Ascending aorta (tissue), 2 donors: ENCODE data around the gene ANAPC7. TPM values are rescaled to one million over a fixed set of nuclear protein-coding genes. Genes with fewer than 3 reads are reported as not detected.

ENCODE experiments used
- DNase-seq, 2 donors: peaks; one replicate each; pipeline ENCODE4 v3.0.0-alpha.2; 2019; ENCODE audit warnings: low spot score in 2 of 2
- H3K27ac ChIP-seq, 2 donors: fragments of 200-600 bp; sonication (generic); one replicate each; pipeline ENCODE4 v1.5.1; 2016 to 2017; ENCODE audit warnings: mild to moderate bottlenecking in 1 of 2
- H3K27me3 ChIP-seq: fragments of 200-600 bp; sonication (generic); one replicate; pipeline ENCODE4 v1.5.1; 2017
- H3K36me3 ChIP-seq, 2 donors: fragments of 200-600 bp; sonication (generic); one replicate each; pipeline ENCODE4 v1.5.1; 2016
- H3K4me1 ChIP-seq, 2 donors: fragments of 200-600 bp; sonication (generic); one replicate each; pipeline ENCODE4 v1.5.1; 2016 to 2017; ENCODE audit warnings: mild to moderate bottlenecking in 1 of 2
- H3K4me3 ChIP-seq, 2 donors: fragments of 200-600 bp; sonication (generic); one replicate each; pipeline ENCODE4 v1.5.1; 2016 to 2017; ENCODE audit warnings: mild to moderate bottlenecking in 1 of 2
- H3K9me3 ChIP-seq, 2 donors: fragments of 200-600 bp; sonication (generic); one replicate each; pipeline ENCODE4 v1.5.1; 2016
- CTCF ChIP-seq, 3 experiments: fragments of 200-600 bp in 2 of 3; fragments of 450-650 bp in 1 of 3; sonication (generic) in 2 of 3; IDR thresholded peaks; one replicate each; pipeline ENCODE4 v1.5.1; 2016 to 2019; ENCODE audit warnings: antibody characterized with exemption in 3 of 3, mild to moderate bottlenecking in 1 of 3, moderate library complexity in 1 of 3
- intact Hi-C: fragments of 100-400 bp; cut with DNase I; formaldehyde crosslinking; loops from one replicate; pipeline ENCODE4 v1.15.1; 2023
- total RNA-seq: library from RNA; depleted of rRNA; stranded (reverse); fragments of >200 nt; gene quantifications from one replicate; pipeline ENCODE4 v1.1.0, GENCODE V29; 2016

Gene ANAPC7
- total RNA-seq, 1 donor from 2014 or later, result 34.7 TPM

DNA sequence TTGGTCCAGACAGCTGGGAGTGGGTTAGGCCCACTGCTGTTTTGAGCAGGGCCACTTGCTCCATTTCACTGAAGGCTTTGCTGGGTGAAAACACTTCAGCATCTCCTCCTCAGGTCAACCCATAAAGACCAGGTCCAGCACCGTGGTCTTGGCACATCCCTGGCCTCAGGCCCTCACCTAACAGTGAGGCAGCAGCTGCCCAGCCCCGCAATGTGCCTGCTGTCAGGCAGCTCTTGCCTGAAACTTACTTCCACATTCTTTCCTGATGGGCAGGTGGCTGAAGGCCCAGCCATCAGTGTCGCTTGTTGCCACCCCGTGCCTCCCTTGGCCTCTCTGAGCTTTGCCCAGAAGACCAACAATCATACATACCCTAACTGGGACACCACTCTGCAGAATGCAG lies 54.4 kb downstream of the ANAPC7 start:
- H3K4me1 ChIP-seq, result no peaks in the 10 kb centered on the region
- DNase-seq, result no peak
- intact Hi-C loops, result no loop called here
- H3K27me3 ChIP-seq, result no peaks in the 10 kb centered on the region
- H3K36me3 ChIP-seq, result peaks cover 54 to 71% of the 10 kb centered on the region in 2 donors
- H3K9me3 ChIP-seq, result no peaks in the 10 kb centered on the region
- H3K27ac ChIP-seq, result peak overlapping the region in 1 of 2 donors; percentile 24
- no peak overlapping the region for H3K4me3 ChIP-seq
- no peak for TF ChIP-seq CTCF (IDR thresholded peaks at IDR 0.05)

DNA sequence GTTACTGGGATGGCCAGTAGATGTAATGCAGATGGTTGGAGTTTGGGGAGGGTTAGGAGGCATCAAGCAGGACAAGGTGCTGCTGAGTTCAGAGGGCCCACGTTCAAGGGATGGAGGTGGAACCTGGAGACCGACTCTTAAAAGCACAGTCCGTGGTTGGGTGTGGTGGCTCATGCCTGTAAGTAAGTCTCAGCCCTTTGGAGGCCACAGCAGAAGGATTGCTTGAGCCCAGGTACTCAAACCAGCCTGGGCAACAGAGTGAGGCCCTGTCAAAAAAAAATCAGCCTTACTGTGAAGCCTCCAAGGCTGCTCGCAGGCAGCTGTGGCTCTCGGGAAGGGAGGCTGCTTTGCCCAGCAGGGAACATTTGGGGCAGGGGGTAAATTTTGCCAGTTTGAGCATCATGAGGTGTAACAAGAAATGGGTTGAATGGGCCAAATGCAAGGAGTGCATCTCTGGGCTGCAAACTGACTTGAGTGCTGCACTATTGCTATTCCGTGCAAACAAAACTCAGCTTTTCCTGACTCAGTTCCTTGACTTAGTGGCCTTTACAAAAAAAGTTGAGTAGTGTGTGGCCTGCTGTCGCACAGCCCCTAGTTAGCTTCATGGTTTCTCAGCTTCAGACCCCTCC lies 55.0 kb downstream of the ANAPC7 start:
- Histone ChIP-seq H3K36me3 (peaks cover 60 to 77% of the 10 kb centered on the region in 2 donors), H3K27ac (no peak overlapping the region), H3K4me3 (no peak overlapping the region), H3K27me3 (no peaks in the 10 kb centered on the region), H3K9me3 (no peaks in the 10 kb centered on the region), H3K4me1 (no peaks in the 10 kb centered on the region)
- no peak for TF ChIP-seq CTCF (IDR thresholded peaks at IDR 0.05)
- no peak for DNase-seq
- intact Hi-C loops, result no loop called here

GRCh38 chr12:110347767-110348166 lies 55.7 kb downstream of the ANAPC7 start:
- Histone ChIP-seq H3K4me1 (no peaks in the 10 kb centered on the region), H3K36me3 (peaks cover 66 to 84% of the 10 kb centered on the region in 2 donors), H3K4me3 (no peak overlapping the region), H3K9me3 (no peaks in the 10 kb centered on the region), H3K27me3 (no peaks in the 10 kb centered on the region), H3K27ac (no peak overlapping the region)
- TF ChIP-seq CTCF (IDR thresholded peaks at IDR 0.05), result no peak
- intact Hi-C loops, result no loop called here
- DNase-seq, result no peak

GRCh38 chr12:110345963-110346362 lies 57.5 kb downstream of the ANAPC7 start:
- intact Hi-C loops, result no loop called here
- no peaks in the 10 kb centered on the region for H3K4me1 ChIP-seq
- no peaks in the 10 kb centered on the region for H3K9me3 ChIP-seq
- H3K4me3 ChIP-seq, result no peak overlapping the region
- no peak for TF ChIP-seq CTCF (IDR thresholded peaks at IDR 0.05)
- H3K27me3 ChIP-seq, result no peaks in the 10 kb centered on the region
- peaks cover 84 to 100% of the 10 kb centered on the region in 2 donors for H3K36me3 ChIP-seq
- no peak for DNase-seq
- H3K27ac ChIP-seq, result peak overlapping the region in 1 of 2 donors; percentile 22

DNA sequence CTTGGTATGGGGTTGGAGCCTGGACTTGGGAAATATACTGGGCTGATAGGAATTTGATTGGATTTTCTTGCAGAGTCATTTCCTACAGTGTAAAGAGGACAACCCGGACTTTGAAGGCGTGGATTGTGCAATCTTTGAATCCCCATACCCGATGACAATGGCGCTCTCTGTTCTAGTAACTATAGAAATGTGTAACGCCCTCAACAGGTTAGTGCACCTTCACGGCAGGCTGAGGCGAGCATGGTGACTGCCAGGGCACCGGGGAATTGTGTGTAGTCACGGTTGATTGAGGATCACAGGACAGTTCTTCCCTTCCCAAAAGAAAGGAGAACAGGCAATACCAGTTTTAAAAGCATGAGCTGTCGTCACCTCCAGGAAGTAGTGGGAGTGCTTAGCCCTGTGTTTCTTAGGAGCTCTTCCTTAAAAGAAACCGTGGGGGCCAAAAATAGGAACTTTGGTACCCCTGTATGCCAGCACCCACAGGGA lies 58.3 kb downstream of the ANAPC7 start:
- H3K4me3 ChIP-seq, result no peak overlapping the region
- peak in 1 of 2 donors; percentile 30 for DNase-seq
- no peak overlapping the region for H3K27ac ChIP-seq
- H3K36me3 ChIP-seq, result peaks cover 84 to 100% of the 10 kb centered on the region in 2 donors
- no peaks in the 10 kb centered on the region for H3K27me3 ChIP-seq
- H3K9me3 ChIP-seq, result no peaks in the 10 kb centered on the region
- intact Hi-C loops, result no loop called here
- TF ChIP-seq CTCF (IDR thresholded peaks at IDR 0.05), result no peak
- no peaks in the 10 kb centered on the region for H3K4me1 ChIP-seq
